Measurements from ENCODE around the gene DNAI1. TPM values are rescaled to one million over a fixed set of nuclear protein-coding genes. Genes with fewer than 3 reads are reported as not detected.

DNAI1 gene
- total and polyA plus RNA-seq, 4 experiments from 2014 or later = not detected

GRCh38 chr9:34502471-34502870, 43.9 kb downstream of the DNAI1 start:
- no peaks in the 10 kb centered on the region for H3K4me1 ChIP-seq (ENCODE audit: insufficient read depth, low read length)
- DNase-seq = no peak
- ChIA-PET POLR2A (ENCODE audit: partially characterized antibody) (no interaction called here), CTCF (ENCODE audit: partially characterized antibody) (interaction anchor here (1.2 to 6.4 kb wide), 12 partner anchors 12 to 170 kb away, joined by 3 to 105 read pairs (median 6); no protein-coding TSS in a partner anchor)
- Mint-ChIP-seq H3K27ac (no peak overlapping the region), H3K4me3 (no peak overlapping the region), H3K36me3 (no peaks in the 10 kb centered on the region), H3K4me1 (peaks cover 0 to 3% (median 1%) of the 10 kb centered on the region in 4 donors), H3K9me3 (no peaks in the 10 kb centered on the region), H3K27me3 (peaks cover 3 to 5% of the 10 kb centered on the region in 2 donors)
- intact Hi-C loops (cut with micrococcal nuclease) = no loop called here
- H3K4me3 ChIP-seq (ENCODE audit: low read length in 2 of 2) = no peak overlapping the region
- H3K36me3 ChIP-seq (ENCODE audit: insufficient read depth, low read length) = no peaks in the 10 kb centered on the region
- H3K27ac ChIP-seq (ENCODE audit: low read depth, low read length) = no peak overlapping the region
- no peaks in the 10 kb centered on the region for H3K9me3 ChIP-seq (ENCODE audit: control insufficient read depth in 1 of 2, low read length in 2 of 2)
- H3K27me3 ChIP-seq (ENCODE audit: insufficient read depth, low read length) = no peaks in the 10 kb centered on the region

- H3K27ac ChIP-seq (ENCODE audit: low read depth, low read length) = no peak overlapping the region
- H3K9me3 ChIP-seq (ENCODE audit: control insufficient read depth in 1 of 2, low read length in 2 of 2) = no peaks in the 10 kb centered on the region
- Mint-ChIP-seq H3K4me3 (no peak overlapping the region), H3K9me3 (no peaks in the 10 kb centered on the region), H3K27ac (no peak overlapping the region), H3K36me3 (no peaks in the 10 kb centered on the region), H3K27me3 (peaks cover 3 to 4% of the 10 kb centered on the region in 2 donors), H3K4me1 (peaks cover 0 to 3% (median 1%) of the 10 kb centered on the region in 4 donors)
- POLR2A ChIA-PET (ENCODE audit: partially characterized antibody) = no interaction called here
- no peak overlapping the region for H3K4me3 ChIP-seq (ENCODE audit: low read length in 2 of 2)
- no peaks in the 10 kb centered on the region for H3K36me3 ChIP-seq (ENCODE audit: insufficient read depth, low read length)
- no peaks in the 10 kb centered on the region for H3K27me3 ChIP-seq (ENCODE audit: insufficient read depth, low read length)
- CTCF ChIA-PET (ENCODE audit: partially characterized antibody) = interaction anchor here (1.0 to 5.3 kb wide), 8 partner anchors 39 to 171 kb away, joined by 3 to 105 read pairs (median 8); no protein-coding TSS in a partner anchor
- no peaks in the 10 kb centered on the region for H3K4me1 ChIP-seq (ENCODE audit: insufficient read depth, low read length)
- DNase-seq = no peak
- intact Hi-C loops (cut with micrococcal nuclease) = no loop called here
These were observed 44.3 kb downstream of the DNAI1 start for GRCh38 chr9:34502891-34503290.

GRCh38 chr9:34503406-34503805, 44.8 kb downstream of the DNAI1 start:
- Mint-ChIP-seq H3K27me3 (peaks cover 3 to 4% of the 10 kb centered on the region in 2 donors), H3K27ac (no peak overlapping the region), H3K36me3 (no peaks in the 10 kb centered on the region), H3K9me3 (no peaks in the 10 kb centered on the region), H3K4me3 (no peak overlapping the region), H3K4me1 (peaks cover 0 to 3% (median 1%) of the 10 kb centered on the region in 4 donors)
- Histone ChIP-seq H3K9me3 (ENCODE audit: control insufficient read depth in 1 of 2, low read length in 2 of 2) (no peaks in the 10 kb centered on the region), H3K36me3 (ENCODE audit: insufficient read depth, low read length) (no peaks in the 10 kb centered on the region), H3K4me1 (ENCODE audit: insufficient read depth, low read length) (no peaks in the 10 kb centered on the region), H3K4me3 (ENCODE audit: low read length in 2 of 2) (no peak overlapping the region), H3K27me3 (ENCODE audit: insufficient read depth, low read length) (no peaks in the 10 kb centered on the region), H3K27ac (ENCODE audit: low read depth, low read length) (no peak overlapping the region)
- DNase-seq = no peak
- POLR2A ChIA-PET (ENCODE audit: partially characterized antibody) = no interaction called here
- CTCF ChIA-PET (ENCODE audit: partially characterized antibody) = interaction anchor here (0.7 to 5.3 kb wide), 9 partner anchors 13 to 171 kb away, joined by 3 to 105 read pairs (median 4); no protein-coding TSS in a partner anchor
- intact Hi-C loops (cut with micrococcal nuclease) = no loop called here

DNA sequence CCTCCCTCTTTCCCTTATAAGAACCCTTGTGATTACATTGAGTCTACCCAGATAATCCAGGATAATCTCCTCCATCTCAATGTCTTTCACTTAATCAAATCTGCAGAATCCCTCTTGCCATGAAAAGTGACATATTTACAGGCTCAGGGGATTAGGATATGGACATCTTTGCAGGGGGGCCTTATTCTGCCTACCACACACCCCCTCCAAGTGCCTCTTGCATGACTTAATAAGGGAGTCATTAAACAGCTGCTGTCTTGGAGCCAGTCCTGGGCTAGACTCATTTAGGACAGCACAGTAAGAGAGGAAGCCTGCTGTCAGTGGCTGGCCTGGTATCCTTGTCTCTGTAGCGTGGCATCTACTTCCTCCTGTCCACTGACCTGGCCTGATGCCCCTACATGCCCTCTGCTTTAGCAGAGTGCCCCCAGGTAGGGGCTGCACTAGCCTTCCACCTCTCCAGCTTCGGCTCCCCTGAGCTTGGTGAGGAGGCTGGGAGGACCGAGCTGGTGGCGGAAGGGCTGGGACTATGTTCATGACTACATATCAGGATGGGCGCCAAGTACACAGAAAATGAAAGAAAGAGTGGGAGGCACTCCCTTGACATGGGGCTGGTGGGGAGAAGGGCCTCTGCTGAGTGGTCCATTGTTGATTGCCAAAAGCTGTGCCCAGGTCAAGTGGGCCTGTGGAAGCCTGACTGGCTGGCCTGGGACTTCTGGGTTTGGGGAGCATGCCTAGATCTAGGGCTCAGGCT, 46.9 kb downstream of the DNAI1 start:
- no peaks in the 10 kb centered on the region for H3K9me3 ChIP-seq (ENCODE audit: control insufficient read depth in 1 of 2, low read length in 2 of 2)
- no peak overlapping the region for H3K27ac ChIP-seq (ENCODE audit: low read depth, low read length)
- Mint-ChIP-seq H3K27me3 (peaks cover 0 to 2% of the 10 kb centered on the region in 2 donors), H3K9me3 (no peaks in the 10 kb centered on the region), H3K4me3 (no peak overlapping the region), H3K36me3 (no peaks in the 10 kb centered on the region), H3K4me1 (peaks cover 0 to 1% (median under 1%) of the 10 kb centered on the region in 4 donors), H3K27ac (no peak overlapping the region)
- no peak for DNase-seq
- no peaks in the 10 kb centered on the region for H3K27me3 ChIP-seq (ENCODE audit: insufficient read depth, low read length)
- CTCF ChIA-PET (ENCODE audit: partially characterized antibody) = interaction anchor here (1.1 to 1.6 kb wide), 2 partner anchors 100 to 127 kb away, joined by 3 to 4 read pairs; no protein-coding TSS in a partner anchor
- H3K36me3 ChIP-seq (ENCODE audit: insufficient read depth, low read length) = no peaks in the 10 kb centered on the region
- no peaks in the 10 kb centered on the region for H3K4me1 ChIP-seq (ENCODE audit: insufficient read depth, low read length)
- intact Hi-C loops (cut with micrococcal nuclease) = no loop called here
- no peak overlapping the region for H3K4me3 ChIP-seq (ENCODE audit: low read length in 2 of 2)
- POLR2A ChIA-PET (ENCODE audit: partially characterized antibody) = no interaction called here

DNA sequence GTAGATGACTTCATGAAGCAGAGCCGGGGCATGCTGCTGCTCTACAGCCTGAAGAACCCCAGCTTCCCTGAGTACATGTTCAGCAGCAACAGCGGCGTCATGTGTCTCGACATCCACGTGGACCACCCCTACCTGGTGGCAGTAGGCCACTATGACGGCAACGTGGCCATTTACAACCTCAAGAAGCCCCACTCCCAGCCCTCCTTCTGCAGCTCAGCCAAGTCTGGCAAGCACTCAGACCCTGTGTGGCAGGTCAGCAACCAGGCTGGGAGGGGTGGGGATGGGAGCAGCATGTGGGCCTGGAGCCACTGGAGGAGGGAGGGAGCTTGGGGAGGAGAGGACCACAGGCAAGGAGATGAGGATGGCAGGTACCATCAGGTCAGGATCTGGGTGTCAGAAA, 48.0 kb downstream of the DNAI1 start:
- no peaks in the 10 kb centered on the region for H3K27me3 Mint-ChIP-seq
- intact Hi-C loops (cut with micrococcal nuclease) = no loop called here
- Histone ChIP-seq H3K9me3 (ENCODE audit: control insufficient read depth in 1 of 2, low read length in 2 of 2) (no peaks in the 10 kb centered on the region), H3K4me1 (ENCODE audit: insufficient read depth, low read length) (no peaks in the 10 kb centered on the region), H3K4me3 (ENCODE audit: low read length in 2 of 2) (no peak overlapping the region), H3K27ac (ENCODE audit: low read depth, low read length) (no peak overlapping the region), H3K27me3 (ENCODE audit: insufficient read depth, low read length) (no peaks in the 10 kb centered on the region), H3K36me3 (ENCODE audit: insufficient read depth, low read length) (no peaks in the 10 kb centered on the region)
- POLR2A ChIA-PET (ENCODE audit: partially characterized antibody) = no interaction called here
- H3K36me3 Mint-ChIP-seq = no peaks in the 10 kb centered on the region
- CTCF ChIA-PET (ENCODE audit: partially characterized antibody) = interaction anchor here (1.1 to 1.6 kb wide), 3 partner anchors 101 to 128 kb away, joined by 3 to 4 read pairs (median 3); no protein-coding TSS in a partner anchor
- no peaks in the 10 kb centered on the region for H3K4me1 Mint-ChIP-seq
- DNase-seq = no peak
- no peaks in the 10 kb centered on the region for H3K9me3 Mint-ChIP-seq
- H3K4me3 Mint-ChIP-seq = no peak overlapping the region
- no peak overlapping the region for H3K27ac Mint-ChIP-seq

DNA sequence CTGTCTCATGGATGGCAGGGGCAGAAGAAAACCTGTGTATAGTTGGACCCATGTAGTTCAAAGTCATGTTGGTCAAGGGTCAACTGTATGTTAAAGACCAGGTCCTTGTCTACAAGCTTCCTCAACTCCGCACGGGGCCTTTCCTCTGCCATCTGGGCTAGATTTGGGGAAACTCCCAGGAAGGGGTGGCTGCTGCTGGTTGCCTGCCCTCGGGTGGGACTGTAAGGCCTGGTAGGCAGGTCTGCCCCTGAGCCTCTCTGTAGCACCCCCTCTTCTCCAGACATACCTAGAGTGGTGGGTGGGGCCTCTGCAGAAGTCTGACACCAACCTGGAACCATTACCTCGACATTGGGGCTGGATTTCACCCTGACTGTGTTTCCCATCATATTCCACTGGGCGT, 49.0 kb downstream of the DNAI1 start:
- H3K27me3 ChIP-seq (ENCODE audit: insufficient read depth, low read length) = no peaks in the 10 kb centered on the region
- Mint-ChIP-seq H3K27me3 (no peaks in the 10 kb centered on the region), H3K4me3 (no peak overlapping the region), H3K36me3 (no peaks in the 10 kb centered on the region), H3K4me1 (no peaks in the 10 kb centered on the region), H3K9me3 (no peaks in the 10 kb centered on the region), H3K27ac (no peak overlapping the region)
- no peak overlapping the region for H3K27ac ChIP-seq (ENCODE audit: low read depth, low read length)
- H3K4me1 ChIP-seq (ENCODE audit: insufficient read depth, low read length) = no peaks in the 10 kb centered on the region
- DNase-seq = no peak
- ChIA-PET POLR2A (ENCODE audit: partially characterized antibody) (no interaction called here), CTCF (ENCODE audit: partially characterized antibody) (interaction anchor here (1.1 kb wide), 1 partner anchor 103 kb away, joined by 3 read pairs; no protein-coding TSS in a partner anchor)
- no peak overlapping the region for H3K4me3 ChIP-seq (ENCODE audit: low read length in 2 of 2)
- H3K36me3 ChIP-seq (ENCODE audit: insufficient read depth, low read length) = no peaks in the 10 kb centered on the region
- no peaks in the 10 kb centered on the region for H3K9me3 ChIP-seq (ENCODE audit: control insufficient read depth in 1 of 2, low read length in 2 of 2)
- intact Hi-C loops (cut with micrococcal nuclease) = no loop called here

DNA sequence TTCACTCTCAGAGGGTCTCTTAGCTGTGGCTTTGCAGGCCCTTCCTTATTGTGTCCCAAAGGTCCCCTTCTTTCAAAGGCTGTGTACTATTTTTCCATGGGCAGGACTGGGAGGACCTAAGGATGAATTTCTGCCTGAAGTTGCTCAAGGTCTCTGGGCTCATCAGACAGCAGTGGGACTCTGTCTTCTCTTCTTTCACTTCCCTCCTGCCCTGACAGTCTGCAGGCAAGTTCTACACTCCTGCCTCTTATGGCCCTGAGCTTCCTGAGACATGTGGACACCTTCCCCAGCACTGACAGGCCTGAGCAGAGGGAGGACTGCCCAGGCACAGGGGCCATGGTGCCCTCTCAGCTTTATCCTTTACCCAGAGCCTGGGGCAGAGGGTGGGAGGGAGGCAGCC, 49.4 kb downstream of the DNAI1 start:
- no peaks in the 10 kb centered on the region for H3K4me1 Mint-ChIP-seq
- H3K27me3 Mint-ChIP-seq = no peaks in the 10 kb centered on the region
- Histone ChIP-seq H3K9me3 (ENCODE audit: control insufficient read depth in 1 of 2, low read length in 2 of 2) (no peaks in the 10 kb centered on the region), H3K4me1 (ENCODE audit: insufficient read depth, low read length) (no peaks in the 10 kb centered on the region), H3K36me3 (ENCODE audit: insufficient read depth, low read length) (no peaks in the 10 kb centered on the region), H3K4me3 (ENCODE audit: low read length in 2 of 2) (no peak overlapping the region), H3K27me3 (ENCODE audit: insufficient read depth, low read length) (no peaks in the 10 kb centered on the region), H3K27ac (ENCODE audit: low read depth, low read length) (no peak overlapping the region)
- peaks cover 0 to 2% (median 0%) of the 10 kb centered on the region in 8 donors for H3K9me3 Mint-ChIP-seq
- intact Hi-C loops (cut with micrococcal nuclease) = no loop called here
- ChIA-PET CTCF (ENCODE audit: partially characterized antibody) (no interaction called here), POLR2A (ENCODE audit: partially characterized antibody) (no interaction called here)
- no peak overlapping the region for H3K27ac Mint-ChIP-seq
- no peak for DNase-seq
- no peaks in the 10 kb centered on the region for H3K36me3 Mint-ChIP-seq
- no peak overlapping the region for H3K4me3 Mint-ChIP-seq
